HG03442 (cell line): ENCODE results near the gene TMEM51.

Experiments
- ATAC-seq: cut with Tn5 transposase; IDR thresholded peaks from one replicate; pipeline ENCODE4 v1.9.1; 2021; ENCODE audit warnings: mild to moderate bottlenecking, moderate library complexity; ENCODE audit not compliant: unreplicated experiment

The TMEM51 gene

DNA sequence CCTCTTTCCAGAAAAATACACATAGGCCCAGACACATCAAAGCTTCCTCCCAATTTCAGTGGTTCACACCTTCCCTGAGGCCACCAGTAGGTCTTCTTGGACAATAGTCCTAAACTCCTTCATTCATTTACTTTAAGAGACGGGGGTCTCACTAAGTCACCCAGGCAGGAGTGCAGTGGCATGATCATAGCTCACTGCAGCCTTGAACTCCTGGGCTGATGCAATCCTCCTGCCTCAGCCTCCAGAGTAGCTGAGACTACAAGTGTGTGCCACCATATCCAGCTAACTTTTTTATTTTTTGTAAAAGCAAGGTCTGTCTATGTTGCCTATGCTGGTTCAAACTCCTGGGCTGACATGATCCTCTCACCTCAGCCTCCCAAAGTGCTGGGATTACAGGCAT lies 85.2 kb downstream of the TMEM51 start:
- ATAC-seq, result no peak

DNA sequence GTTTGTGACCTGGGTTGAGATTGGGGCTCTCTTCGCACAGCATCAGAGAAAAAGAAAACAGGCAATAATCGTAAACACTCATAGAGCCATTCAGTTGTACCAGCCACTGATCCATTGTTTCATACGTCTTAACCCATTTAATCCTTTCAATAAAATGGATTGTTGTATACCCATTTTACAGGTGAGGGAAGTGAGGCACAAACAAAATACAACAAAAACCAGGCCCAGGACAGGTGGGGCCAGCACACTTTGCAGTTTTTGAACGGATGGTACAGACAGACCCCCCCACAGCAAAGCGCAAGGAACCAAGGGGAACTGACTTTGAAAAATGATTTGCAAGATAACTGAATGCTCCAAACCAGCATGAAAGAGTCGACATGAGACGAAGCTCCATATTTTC lies 89.2 kb downstream of the TMEM51 start:
- ATAC-seq, result no peak

DNA sequence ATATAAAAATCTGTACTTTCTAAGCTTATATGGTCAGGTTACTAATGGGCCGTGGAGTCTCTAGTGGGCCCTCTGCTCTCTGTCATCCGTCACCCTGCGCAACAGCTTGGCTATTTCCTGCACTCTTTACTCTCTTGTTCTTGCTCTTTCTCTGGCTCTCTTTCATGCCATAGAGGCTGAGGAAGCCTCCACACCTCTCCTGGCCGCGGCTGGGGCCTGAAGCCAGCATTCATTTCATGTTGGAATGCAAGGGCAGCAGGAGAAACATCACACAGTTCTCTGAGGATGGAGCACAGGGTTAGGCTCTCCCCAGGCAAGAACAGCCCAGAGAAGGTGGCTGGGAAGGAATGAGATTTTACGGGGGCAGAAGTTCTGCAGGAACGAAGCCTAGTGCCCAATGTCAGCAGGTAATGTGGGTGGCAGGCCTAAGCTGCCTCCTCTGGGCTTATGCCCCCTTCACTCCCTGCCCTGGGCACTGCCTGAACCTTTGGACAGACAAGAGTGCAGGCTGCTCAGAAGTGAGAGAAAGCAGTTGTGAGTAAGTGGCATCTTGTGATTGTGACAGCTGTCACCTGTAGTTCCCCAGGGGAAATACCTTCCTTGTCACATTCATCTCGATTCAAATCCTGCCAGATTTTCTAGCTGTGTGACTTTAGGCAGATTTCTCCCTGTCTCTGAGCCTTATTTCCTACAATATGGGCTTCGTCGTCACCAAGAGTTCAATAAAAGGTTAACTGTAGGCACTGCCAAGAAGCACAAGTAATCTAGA lies 89.9 kb downstream of the TMEM51 start:
- no peak for ATAC-seq

- no peak for ATAC-seq
Measured at GRCh38 chr1:15244813-15245212, 91.3 kb downstream of the TMEM51 start.

GRCh38 chr1:15245593-15246360 lies 92.2 kb downstream of the TMEM51 start:
- no peak for ATAC-seq

DNA sequence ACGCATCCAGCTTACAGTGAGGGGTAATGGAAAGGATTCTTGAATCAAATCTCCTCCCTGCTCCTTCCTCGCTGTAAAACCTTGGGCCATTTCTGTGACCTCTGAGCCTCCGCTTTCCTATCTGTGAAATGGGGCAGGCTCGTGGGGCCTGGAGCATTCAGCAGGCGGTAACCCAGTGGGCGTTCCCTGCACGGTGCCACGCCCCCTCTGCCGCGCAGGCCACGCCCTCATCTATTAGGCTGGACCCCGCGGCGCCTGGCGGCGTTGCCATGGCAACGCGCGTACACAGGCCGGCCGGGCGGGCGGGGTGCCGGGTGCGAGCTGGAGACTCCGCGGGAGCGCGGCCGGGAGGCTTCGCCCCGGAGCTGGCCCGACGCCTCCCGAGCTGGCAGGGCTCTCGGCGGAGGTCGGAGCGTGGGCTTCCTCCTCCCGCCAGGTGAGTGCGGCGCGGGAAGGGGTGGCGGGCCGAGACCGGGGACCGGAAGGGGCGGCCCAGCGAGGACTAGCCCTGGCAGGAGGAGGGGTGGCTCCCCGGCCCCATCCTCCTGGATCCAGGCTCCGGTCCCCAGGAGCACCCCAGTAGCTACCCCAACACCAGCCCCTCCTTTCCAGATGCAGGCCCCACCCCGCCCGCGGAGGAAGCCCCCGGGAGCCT lies 93.5 kb downstream of the TMEM51 start, which contains the start of gene FHAD1:
FHAD1 (plus strand) TSS at position 264 of the 655 bp plus-strand sequence. CDS start 4,562 bp downstream, outside the sequence.
- no peak for ATAC-seq

DNA sequence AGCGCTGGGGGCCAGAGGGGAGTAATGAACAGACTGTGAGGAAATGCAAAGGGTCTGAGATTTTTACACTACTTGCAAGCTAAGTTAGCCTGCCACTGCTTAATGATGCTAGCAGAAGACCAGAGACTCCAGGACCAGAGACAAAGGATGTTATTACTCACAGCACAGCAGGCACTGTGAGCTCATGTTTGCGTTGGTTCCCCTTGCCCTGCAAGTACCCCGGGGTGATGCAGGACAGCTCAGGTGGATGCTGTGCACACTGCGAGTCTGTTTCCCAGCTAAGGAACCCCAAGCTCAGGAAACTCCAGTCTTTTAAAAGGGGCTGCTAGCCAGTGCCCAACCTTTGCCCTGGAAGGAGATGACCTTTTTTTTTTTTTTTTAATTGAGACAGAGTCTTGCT lies 94.7 kb downstream of the TMEM51 start:
- ATAC-seq, result no peak

GRCh38 chr1:15249081-15249480 lies 95.5 kb downstream of the TMEM51 start:
- ATAC-seq, result no peak

- no peak for ATAC-seq
Measured at GRCh38 chr1:15251857-15252835, 98.6 kb downstream of the TMEM51 start.

GRCh38 chr1:15254559-15254958 lies 101.0 kb downstream of the TMEM51 start:
- no peak for ATAC-seq

DNA sequence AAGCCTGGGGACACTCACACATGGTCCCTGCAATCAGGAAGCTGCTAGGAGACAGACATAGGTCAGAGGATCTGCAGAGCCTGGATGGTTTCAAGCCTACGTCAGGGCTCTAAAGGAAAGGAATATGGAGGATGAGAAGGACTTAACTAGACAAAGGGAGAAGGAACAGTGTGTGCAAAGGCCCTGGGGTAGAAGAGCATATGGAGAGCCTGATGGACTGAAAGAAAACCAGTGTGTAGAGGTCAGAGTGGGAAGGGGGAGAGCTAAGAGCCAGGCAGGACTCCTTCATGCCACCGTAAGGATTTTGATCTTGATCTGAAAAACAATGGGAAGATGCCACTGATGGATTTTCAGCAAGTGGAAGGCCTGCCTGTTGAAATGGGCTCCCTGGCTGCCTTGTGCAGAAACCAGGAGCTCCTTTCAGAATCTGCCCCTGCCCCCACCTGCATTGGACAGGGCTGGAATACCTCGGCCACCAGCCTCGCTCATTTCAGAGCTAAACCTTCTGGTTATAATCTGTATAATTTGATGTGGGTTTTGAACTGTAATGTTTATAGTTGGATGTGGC lies 102.1 kb downstream of the TMEM51 start:
- no peak for ATAC-seq

- no peak for ATAC-seq
Measured at GRCh38 chr1:15256584-15256983, 103.0 kb downstream of the TMEM51 start.

- ATAC-seq, result no peak
Measured at GRCh38 chr1:15257309-15257708, 103.8 kb downstream of the TMEM51 start.

DNA sequence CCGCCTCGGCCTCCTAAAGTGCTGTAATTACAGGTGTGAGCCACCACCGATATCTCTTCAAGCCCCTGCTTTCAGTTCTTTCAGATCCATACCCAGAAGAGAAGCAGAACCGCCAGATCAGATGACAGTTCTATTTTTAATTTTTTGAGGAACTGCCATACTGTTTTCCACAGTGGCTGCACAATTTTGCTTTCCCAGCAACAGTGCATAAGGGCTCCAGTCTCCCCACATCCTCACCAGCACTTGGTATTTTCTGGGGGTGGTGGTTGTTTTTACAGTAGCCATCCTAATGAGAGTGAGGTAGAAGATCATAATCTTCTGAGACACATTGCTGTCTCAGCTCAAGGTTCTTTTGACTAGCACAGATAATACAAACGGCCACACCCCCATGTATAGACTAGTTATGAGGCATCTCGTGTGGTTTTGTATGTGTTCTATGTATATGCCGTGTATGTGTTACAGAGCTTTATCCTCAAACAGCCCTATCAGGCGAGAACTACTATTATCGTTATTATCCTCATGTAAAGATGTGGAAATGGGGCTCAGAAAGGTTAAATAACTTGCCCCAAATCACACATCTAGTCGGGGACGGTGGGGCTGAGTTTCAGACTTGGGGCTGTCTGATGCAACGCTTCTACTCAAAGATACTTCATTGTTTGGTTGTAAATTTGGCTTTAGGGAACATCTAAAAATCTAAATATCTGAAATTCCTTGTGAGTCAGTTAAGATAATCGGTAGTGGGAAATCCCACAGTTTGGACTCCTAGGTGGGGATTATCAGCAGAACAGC lies 105.5 kb downstream of the TMEM51 start:
- ATAC-seq, result no peak

GRCh38 chr1:15259622-15260007 lies 106.1 kb downstream of the TMEM51 start:
- ATAC-seq, result no peak

GRCh38 chr1:15260418-15261154 lies 107.0 kb downstream of the TMEM51 start:
- no peak for ATAC-seq

DNA sequence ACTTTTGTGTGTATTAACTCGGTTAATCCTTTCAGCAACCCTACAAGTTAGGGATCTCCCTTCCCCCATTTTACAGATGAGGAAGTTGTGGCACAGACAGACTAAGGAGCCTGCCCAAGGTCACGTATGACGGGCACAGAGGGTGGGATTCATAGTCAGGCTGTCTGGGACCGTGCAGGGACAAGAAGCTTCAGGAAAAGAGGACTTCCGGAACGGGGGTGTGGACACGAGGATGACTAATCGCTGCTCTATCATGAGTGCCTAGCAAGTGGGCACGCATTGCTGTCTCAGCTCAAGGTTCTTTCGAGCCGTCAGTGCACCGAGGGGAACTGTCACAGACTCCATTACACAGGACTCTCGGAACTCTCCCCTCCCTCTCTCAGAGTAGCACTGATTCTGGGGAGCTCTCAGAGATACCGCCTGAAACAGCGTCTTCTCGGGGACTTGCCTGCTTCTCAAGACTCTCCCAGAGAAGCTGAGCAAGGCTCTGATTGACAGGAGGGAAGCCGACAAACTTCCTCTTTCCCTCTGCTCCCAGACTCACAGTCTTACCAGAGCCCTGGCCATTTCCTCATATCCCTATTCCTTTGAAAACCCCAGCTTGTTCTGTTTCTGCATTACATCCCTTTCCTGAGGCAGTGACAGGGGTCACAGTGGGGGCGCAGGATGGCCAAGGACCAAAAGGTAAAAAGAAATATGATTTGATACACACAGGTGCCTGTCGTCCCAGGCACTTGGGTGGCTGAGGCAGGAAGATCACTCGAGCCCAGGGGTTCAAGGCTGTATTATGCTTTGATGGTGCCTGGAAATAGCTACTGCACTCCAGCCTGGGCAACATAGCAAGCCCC lies 107.8 kb downstream of the TMEM51 start:
- ATAC-seq, result no peak

DNA sequence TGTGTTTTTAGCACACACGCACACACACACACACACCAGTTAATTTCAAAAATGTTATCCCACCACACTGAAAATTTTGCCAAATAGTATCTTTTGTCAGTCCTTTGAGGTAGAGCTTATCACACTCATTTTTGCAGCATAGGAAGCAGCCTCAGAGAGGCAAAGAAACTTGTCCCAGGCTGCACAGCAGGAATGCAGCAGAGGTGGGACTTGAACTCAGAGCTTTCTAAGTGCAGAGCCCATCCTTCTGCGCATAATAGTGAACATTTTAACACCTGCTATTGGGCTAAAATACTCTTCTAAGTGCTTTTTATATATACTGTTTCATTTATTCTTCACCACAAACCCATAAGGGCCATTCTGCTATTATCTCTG lies 108.4 kb downstream of the TMEM51 start:
- no peak for ATAC-seq
